Gastroesophageal sphincter (tissue), 4 donors: ENCODE measurements around the gene GLP2R. TPM values are rescaled to one million over a fixed set of nuclear protein-coding genes. Genes with fewer than 3 reads are reported as not detected.

ENCODE experiments used
- ATAC-seq: fragments of 150-250 bp; one replicate; pipeline ENCODE4 v1.9.1; 2016; ENCODE audit warnings: mild to moderate bottlenecking, moderate library complexity
- H3K27ac ChIP-seq, 4 donors: fragments of 200-600 bp; sonication (generic) in 3 of 4; 1 replicate in 3 of 4; 2 replicates in 1 of 4; pipeline ENCODE4 v1.5.1; 2016 to 2019
- H3K27me3 ChIP-seq: fragments of 200-600 bp; sonication (generic); one replicate; pipeline ENCODE4 v1.5.1; 2019
- H3K36me3 ChIP-seq, 2 donors: fragments of 200-600 bp; sonication (generic); one replicate each; pipeline ENCODE4 v1.5.1; 2019; ENCODE audit warnings: control low read depth in 1 of 2
- H3K4me1 ChIP-seq, 3 donors: fragments of 200-600 bp; sonication (generic); 1 replicate in 2 of 3; 2 replicates in 1 of 3; pipeline ENCODE4 v1.5.1; 2016 to 2019; ENCODE audit warnings: control low read depth in 2 of 3
- H3K4me3 ChIP-seq, 2 donors: fragments of 200-600 bp; sonication (generic); one replicate each; pipeline ENCODE4 v1.5.1; 2019; ENCODE audit warnings: mild to moderate bottlenecking in 1 of 2, moderate library complexity in 1 of 2
- H3K9me3 ChIP-seq, 3 donors: fragments of 200-600 bp; sonication (generic); one replicate each; pipeline ENCODE4 v1.5.1; 2017 to 2019; ENCODE audit warnings: control low read depth in 2 of 3
- CTCF ChIP-seq, 4 experiments: fragments of 200-600 bp in 2 of 4; fragments of 450-650 bp in 2 of 4; sonication (generic) in 1 of 4; IDR thresholded peaks; one replicate each; pipeline ENCODE4 v1.5.1; 2017 to 2019; ENCODE audit warnings: antibody characterized with exemption in 4 of 4, mild to moderate bottlenecking in 2 of 4, moderate library complexity in 2 of 4
- EP300 ChIP-seq: sonication (generic); formaldehyde crosslinking; IDR thresholded peaks from one replicate; pipeline ENCODE4 v1.6.1; 2017; ENCODE audit warnings: antibody characterized with exemption, mild to moderate bottlenecking
- POLR2A ChIP-seq, 2 donors: fragments of 450-650 bp; IDR thresholded peaks; one replicate each; pipeline ENCODE4 v1.6.1; 2017; ENCODE audit warnings: antibody characterized with exemption in 2 of 2, mild to moderate bottlenecking in 2 of 2, moderate library complexity in 1 of 2
- POLR2AphosphoS5 ChIP-seq: sonication (generic); formaldehyde crosslinking; IDR thresholded peaks from one replicate; pipeline ENCODE4 v1.6.1; 2017; ENCODE audit warnings: antibody characterized with exemption
- WGBS, 2 donors: methylation state at CpG; one replicate each; pipeline ENCODE4 v1.1.5; 2018; ENCODE audit warnings: low coverage in 1 of 2; 5-methylcytosine and 5-hydroxymethylcytosine counted together
- total RNA-seq, 4 donors: library from RNA; depleted of rRNA; stranded (reverse); fragments of >200 nt; gene quantifications; one replicate each; pipeline ENCODE4 v1.1.0, GENCODE V29; 2016

The GLP2R gene
- total RNA-seq, 4 donors from 2014 or later, result 7.2 to 14.5 (median 13.8) TPM

- Histone ChIP-seq H3K27me3 (no peaks in the 10 kb centered on the region), H3K4me3 (no peak overlapping the region), H3K36me3 (peaks cover 0 to 49% of the 10 kb centered on the region in 2 donors), H3K4me1 (peaks cover 0 to 2% (median 0%) of the 10 kb centered on the region in 3 donors), H3K27ac (no peak overlapping the region), H3K9me3 (no peaks in the 10 kb centered on the region)
- TF ChIP-seq EP300 (no peak), CTCF (IDR thresholded peaks at IDR 0.05) (no peak), POLR2A (IDR thresholded peaks at IDR 0.05) (no peak), POLR2AphosphoS5 (no peak)
- WGBS, 2 donors, result 56 to 93% methylated on average over 2 to 3 of the region's 5 CpGs
- ATAC-seq, result no peak
Measured at GRCh38 chr17:9913476-9913875, 87.8 kb downstream of the GLP2R start.

- no peak overlapping the region for H3K4me3 ChIP-seq
- no peak for ATAC-seq
- no peaks in the 10 kb centered on the region for H3K4me1 ChIP-seq
- H3K27ac ChIP-seq, result no peak overlapping the region
- 60% methylated on average over 1 of the region's 8 CpGs; no CpG with 5 or more reads in 1 of the 2 donors for WGBS, 2 donors
- H3K36me3 ChIP-seq, result peaks cover 0 to 62% of the 10 kb centered on the region in 2 donors
- TF ChIP-seq EP300, result no peak
- H3K9me3 ChIP-seq, result no peaks in the 10 kb centered on the region
- no peaks in the 10 kb centered on the region for H3K27me3 ChIP-seq
Measured at GRCh38 chr17:9916108-9916507, 90.4 kb downstream of the GLP2R start.

- Histone ChIP-seq H3K27ac (no peak overlapping the region), H3K4me1 (no peaks in the 10 kb centered on the region), H3K4me3 (no peak overlapping the region), H3K9me3 (no peaks in the 10 kb centered on the region), H3K27me3 (no peaks in the 10 kb centered on the region), H3K36me3 (peaks cover 0 to 65% of the 10 kb centered on the region in 2 donors)
- TF ChIP-seq CTCF (IDR thresholded peaks at IDR 0.05) (no peak), POLR2AphosphoS5 (no peak), EP300 (no peak), POLR2A (IDR thresholded peaks at IDR 0.05) (no peak)
- ATAC-seq, result no peak
- WGBS, 2 donors, result 63% methylated on average over 4 of the region's 13 CpGs; no CpG with 5 or more reads in 1 of the 2 donors
Measured at GRCh38 chr17:9917131-9917530, 91.4 kb downstream of the GLP2R start.

GRCh38 chr17:9917801-9918200 lies 92.1 kb downstream of the GLP2R start:
- no peaks in the 10 kb centered on the region for H3K9me3 ChIP-seq
- no peak for ATAC-seq
- H3K4me3 ChIP-seq, result no peak overlapping the region
- H3K27me3 ChIP-seq, result no peaks in the 10 kb centered on the region
- WGBS, 2 donors, result 62% methylated on average over 2 of the region's 19 CpGs; no CpG with 5 or more reads in 1 of the 2 donors
- H3K4me1 ChIP-seq, result no peaks in the 10 kb centered on the region
- H3K36me3 ChIP-seq, result peaks cover 0 to 67% of the 10 kb centered on the region in 2 donors
- TF ChIP-seq POLR2A (IDR thresholded peaks at IDR 0.05) (no peak), CTCF (IDR thresholded peaks at IDR 0.05) (no peak), POLR2AphosphoS5 (no peak), EP300 (no peak)
- H3K27ac ChIP-seq, result no peak overlapping the region

GRCh38 chr17:9918352-9918751 lies 92.6 kb downstream of the GLP2R start:
- TF ChIP-seq CTCF (IDR thresholded peaks at IDR 0.05) (no peak), POLR2A (IDR thresholded peaks at IDR 0.05) (no peak), POLR2AphosphoS5 (no peak), EP300 (no peak)
- WGBS, 2 donors, result 91% methylated on average over 4 of the region's 8 CpGs; no CpG with 5 or more reads in 1 of the 2 donors
- H3K4me3 ChIP-seq, result no peak overlapping the region
- no peak for ATAC-seq
- no peaks in the 10 kb centered on the region for H3K27me3 ChIP-seq
- H3K36me3 ChIP-seq, result peaks cover 0 to 64% of the 10 kb centered on the region in 2 donors
- no peaks in the 10 kb centered on the region for H3K4me1 ChIP-seq
- no peaks in the 10 kb centered on the region for H3K9me3 ChIP-seq
- no peak overlapping the region for H3K27ac ChIP-seq
